Stomach (tissue), 4 donors: ENCODE data around the gene PWWP2A.

Source experiments
- EP300 ChIP-seq: sonication (generic); formaldehyde crosslinking; IDR thresholded peaks from one replicate; pipeline ENCODE4 v1.6.1; 2017; ENCODE audit warnings: antibody characterized with exemption
- POLR2A ChIP-seq, 4 donors: fragments of 450-650 bp; IDR thresholded peaks; one replicate each; pipeline ENCODE4 v1.6.1; 2016; ENCODE audit warnings: antibody characterized with exemption in 4 of 4, control low read depth in 2 of 4, mild to moderate bottlenecking in 1 of 4, moderate library complexity in 1 of 4
- POLR2AphosphoS5 ChIP-seq, 3 donors: sonication (generic); formaldehyde crosslinking; IDR thresholded peaks; one replicate each; pipeline ENCODE4 v1.6.1; 2016; ENCODE audit warnings: antibody characterized with exemption in 3 of 3
- TF ChIP-seq, protein P1 (sequence below), 7 experiments: fragments of 450-650 bp in 4 of 7; fragments of 200-600 bp in 3 of 7; sonication (generic) in 3 of 7; IDR thresholded peaks; one replicate each; pipeline ENCODE4 v1.5.1; 2016 to 2019; ENCODE audit warnings: antibody characterized with exemption in 7 of 7, control low read depth in 2 of 7, mild to moderate bottlenecking in 1 of 7

DNA sequence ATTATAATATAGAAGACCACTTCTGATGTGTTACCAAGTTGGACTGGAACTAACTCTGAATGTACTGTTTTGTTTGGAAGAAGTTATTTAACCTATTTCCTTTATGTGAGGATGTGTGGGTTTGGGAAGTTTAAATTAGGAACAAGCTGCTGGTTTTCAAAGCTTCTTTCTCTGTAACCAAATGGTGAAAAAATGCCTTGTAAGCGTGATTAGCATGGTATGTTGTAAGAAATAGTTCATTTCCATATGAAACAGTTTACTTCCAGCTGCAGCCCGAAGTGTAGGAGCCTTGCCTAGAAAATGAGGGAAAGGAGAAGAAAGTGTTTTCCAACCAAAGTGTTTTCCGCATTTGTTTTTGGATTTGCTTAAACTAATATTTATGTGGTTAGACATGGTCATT is 74.3 kb downstream of the PWWP2A start:
- TF ChIP-seq, protein P1, sequence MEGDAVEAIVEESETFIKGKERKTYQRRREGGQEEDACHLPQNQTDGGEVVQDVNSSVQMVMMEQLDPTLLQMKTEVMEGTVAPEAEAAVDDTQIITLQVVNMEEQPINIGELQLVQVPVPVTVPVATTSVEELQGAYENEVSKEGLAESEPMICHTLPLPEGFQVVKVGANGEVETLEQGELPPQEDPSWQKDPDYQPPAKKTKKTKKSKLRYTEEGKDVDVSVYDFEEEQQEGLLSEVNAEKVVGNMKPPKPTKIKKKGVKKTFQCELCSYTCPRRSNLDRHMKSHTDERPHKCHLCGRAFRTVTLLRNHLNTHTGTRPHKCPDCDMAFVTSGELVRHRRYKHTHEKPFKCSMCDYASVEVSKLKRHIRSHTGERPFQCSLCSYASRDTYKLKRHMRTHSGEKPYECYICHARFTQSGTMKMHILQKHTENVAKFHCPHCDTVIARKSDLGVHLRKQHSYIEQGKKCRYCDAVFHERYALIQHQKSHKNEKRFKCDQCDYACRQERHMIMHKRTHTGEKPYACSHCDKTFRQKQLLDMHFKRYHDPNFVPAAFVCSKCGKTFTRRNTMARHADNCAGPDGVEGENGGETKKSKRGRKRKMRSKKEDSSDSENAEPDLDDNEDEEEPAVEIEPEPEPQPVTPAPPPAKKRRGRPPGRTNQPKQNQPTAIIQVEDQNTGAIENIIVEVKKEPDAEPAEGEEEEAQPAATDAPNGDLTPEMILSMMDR (IDR thresholded peaks at IDR 0.05), result no peak
- TF ChIP-seq POLR2AphosphoS5 (IDR thresholded peaks at IDR 0.05) (no peak), EP300 (no peak), POLR2A (IDR thresholded peaks at IDR 0.05) (no peak)
